ENCODE measurements around the gene ARHGAP23.
"Not testable (repeated sequence)": the region's sequence is repeated elsewhere in the genome, so short reads cannot be mapped to it uniquely, and the experiment has no call there.

ARHGAP23 gene

DNA sequence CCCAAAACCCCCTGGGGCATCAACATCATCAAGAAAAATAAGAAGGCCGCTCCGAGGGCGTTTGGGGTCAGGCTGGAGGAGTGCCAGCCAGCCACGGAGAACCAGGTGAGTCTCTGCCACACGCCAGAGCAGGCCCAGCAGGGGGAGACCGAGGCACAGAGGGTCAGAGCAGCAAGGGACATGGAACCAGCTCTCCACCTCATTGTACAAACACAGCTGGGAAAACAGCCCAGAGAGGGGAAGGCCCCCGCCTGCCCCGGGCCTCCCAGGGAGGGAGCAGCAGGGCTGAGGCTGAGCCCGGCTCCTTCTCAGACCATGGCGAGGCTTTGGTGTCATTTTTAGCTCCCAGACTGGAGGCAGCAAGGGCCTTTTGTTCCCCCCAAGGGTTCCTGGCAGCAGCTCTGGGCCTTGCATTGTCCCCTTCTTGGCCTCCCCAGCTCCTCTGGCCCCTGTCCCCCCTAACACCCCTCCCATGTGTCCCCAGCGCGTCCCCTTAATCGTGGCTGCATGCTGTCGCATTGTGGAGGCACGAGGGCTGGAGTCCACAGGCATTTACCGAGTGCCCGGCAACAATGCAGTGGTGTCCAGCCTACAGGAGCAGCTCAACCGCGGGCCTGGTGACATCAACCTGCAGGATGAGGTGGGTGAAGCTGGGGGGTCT lies 53.9 kb downstream of the ARHGAP23 start:
- H3K4me3 ChIP-seq (ENCODE audit: low read length); H3K4me1 ChIP-seq (ENCODE audit: insufficient read depth, low read length); H3K27ac ChIP-seq (ENCODE audit: low read length); H3K9me3 ChIP-seq (ENCODE audit: insufficient read depth, low read depth, low read length); H3K9ac ChIP-seq (ENCODE audit: low read depth, low read length); H3K27me3 ChIP-seq (ENCODE audit: insufficient read depth, low read length): not testable (repeated sequence)
- H3K36me3 ChIP-seq (ENCODE audit: insufficient read depth, low read depth, low read length), result peaks cover 36% of the 10 kb centered on the region; the same call in 1 of the 2 replicates

DNA sequence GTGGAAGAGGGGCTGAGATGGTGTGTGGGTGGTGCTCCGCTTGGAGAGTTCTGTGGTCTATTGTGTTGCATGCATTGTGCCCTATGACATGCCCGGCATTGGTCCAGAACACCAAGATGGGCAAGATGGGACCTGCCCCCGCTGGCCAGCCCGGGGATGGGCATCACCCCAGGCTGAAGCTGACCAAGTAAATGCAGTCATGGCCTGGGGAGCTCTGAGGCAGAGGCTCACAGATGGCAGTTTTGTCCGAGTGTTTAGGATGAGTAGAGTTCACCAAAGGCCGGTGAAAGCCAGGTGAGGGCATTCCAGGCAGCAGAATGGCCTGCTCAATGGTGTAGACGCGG lies 54.4 kb downstream of the ARHGAP23 start:
- H3K9ac ChIP-seq (ENCODE audit: low read depth, low read length); H3K4me3 ChIP-seq (ENCODE audit: low read length); H3K4me1 ChIP-seq (ENCODE audit: insufficient read depth, low read length); H3K27me3 ChIP-seq (ENCODE audit: insufficient read depth, low read length); H3K9me3 ChIP-seq (ENCODE audit: insufficient read depth, low read depth, low read length); H3K27ac ChIP-seq (ENCODE audit: low read length): not testable (repeated sequence)
- H3K36me3 ChIP-seq (ENCODE audit: insufficient read depth, low read depth, low read length), result peaks cover 38% of the 10 kb centered on the region; the same call in 1 of the 2 replicates

DNA sequence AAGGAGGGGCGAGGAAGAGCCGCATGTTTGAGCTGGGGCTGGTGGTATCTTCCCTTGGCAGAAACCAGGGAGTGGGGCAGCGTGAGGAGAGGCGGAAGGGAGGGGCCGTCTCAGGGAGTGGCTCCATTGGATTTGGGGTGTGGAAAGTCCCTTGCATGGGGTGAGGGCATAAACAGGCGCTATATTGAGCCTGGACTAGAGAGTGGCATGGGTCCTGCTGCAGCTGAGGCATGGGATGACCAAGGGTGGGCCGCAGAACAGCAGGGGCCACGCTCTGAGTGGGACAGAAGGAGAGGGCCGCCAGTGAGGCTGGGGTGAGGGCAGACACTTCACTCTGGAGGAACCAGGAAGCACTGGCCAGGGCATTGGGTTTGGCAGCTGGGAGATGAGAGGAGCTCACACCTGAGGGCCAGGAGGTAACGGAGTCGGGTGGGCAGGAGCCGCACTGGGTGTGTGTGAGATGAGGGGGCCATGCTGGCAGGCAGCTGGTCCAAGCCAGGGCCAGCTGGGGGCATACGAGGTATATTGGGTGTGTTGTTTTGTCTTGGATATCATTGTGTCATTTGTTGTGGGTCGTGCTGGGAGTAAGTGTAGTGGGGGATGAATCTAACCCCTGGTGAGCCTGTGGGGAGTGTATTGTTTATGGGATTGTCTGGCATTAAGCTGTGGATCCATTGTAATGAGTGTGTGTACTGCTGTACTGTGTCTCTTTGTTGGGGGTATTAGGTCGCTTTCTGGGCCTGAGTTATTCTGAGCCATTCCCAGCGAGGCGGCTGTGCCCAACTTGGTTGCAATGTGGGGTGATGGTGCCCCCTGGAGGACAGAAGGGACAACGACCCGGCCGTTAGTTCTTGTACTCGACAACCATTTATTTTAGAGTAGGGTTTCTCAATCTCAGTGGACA lies 56.2 kb downstream of the ARHGAP23 start:
- H3K4me3 ChIP-seq (ENCODE audit: low read length); H3K9me3 ChIP-seq (ENCODE audit: insufficient read depth, low read depth, low read length); H3K27me3 ChIP-seq (ENCODE audit: insufficient read depth, low read length); H3K4me1 ChIP-seq (ENCODE audit: insufficient read depth, low read length); H3K27ac ChIP-seq (ENCODE audit: low read length); H3K9ac ChIP-seq (ENCODE audit: low read depth, low read length): not testable (repeated sequence)
- peaks cover 39% of the 10 kb centered on the region; the same call in 1 of the 2 replicates for H3K36me3 ChIP-seq (ENCODE audit: insufficient read depth, low read depth, low read length)

DNA sequence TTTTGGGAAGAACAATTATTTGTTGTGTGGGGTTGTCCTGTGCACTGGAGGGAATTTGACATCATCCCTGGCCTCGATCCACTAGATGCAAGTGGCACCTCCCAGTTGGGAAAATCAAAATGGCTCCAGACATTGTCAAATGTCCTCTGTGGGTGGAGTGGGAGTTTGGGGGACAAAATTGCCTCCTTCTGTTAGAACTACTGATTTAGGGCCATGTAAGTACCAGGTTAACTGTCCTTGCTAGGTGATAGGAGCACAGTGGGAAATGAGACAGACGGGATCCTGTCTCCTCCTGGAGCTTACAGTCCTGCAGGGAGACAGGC lies 56.8 kb downstream of the ARHGAP23 start:
- Histone ChIP-seq H3K36me3 (ENCODE audit: insufficient read depth, low read depth, low read length) (peaks cover 43% of the 10 kb centered on the region; the same call in 1 of the 2 replicates), H3K9ac (ENCODE audit: low read depth, low read length) (no peak overlapping the region), H3K4me3 (ENCODE audit: low read length) (no peak overlapping the region), H3K9me3 (ENCODE audit: insufficient read depth, low read depth, low read length) (no peaks in the 10 kb centered on the region), H3K27me3 (ENCODE audit: insufficient read depth, low read length) (no peaks in the 10 kb centered on the region), H3K4me1 (ENCODE audit: insufficient read depth, low read length) (no peaks in the 10 kb centered on the region), H3K27ac (ENCODE audit: low read length) (no peak overlapping the region)

DNA sequence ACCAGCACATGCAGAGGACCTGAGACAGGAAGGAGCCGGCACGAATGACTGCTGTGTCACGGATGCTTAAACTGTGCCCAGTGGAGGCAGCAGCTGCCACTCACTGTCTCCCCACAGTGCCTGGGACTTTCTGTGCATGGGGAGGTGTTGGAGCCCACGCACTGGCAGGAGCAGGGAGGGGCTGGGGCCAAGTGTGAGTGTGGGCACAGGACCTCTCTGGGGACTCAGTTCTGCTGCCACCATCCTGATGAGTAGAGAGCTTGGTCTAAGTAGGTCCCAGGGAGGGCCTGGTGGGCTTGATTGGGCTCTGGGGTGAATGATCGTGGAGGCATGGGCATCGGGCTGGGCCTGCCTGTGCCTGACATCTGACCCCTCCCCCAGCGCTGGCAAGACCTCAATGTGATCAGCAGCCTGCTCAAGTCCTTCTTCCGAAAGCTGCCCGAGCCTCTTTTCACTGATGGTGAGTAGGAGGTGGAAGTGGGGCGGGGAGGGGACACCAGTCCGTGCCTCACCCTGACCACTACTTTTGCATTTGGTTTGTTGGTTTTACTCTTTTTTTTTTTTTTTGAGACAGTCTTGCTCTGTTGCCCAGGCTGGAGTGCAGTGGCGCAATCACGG lies 57.5 kb downstream of the ARHGAP23 start:
- peaks cover 44% of the 10 kb centered on the region; the same call in 1 of the 2 replicates for H3K36me3 ChIP-seq (ENCODE audit: insufficient read depth, low read depth, low read length)
- not testable (repeated sequence) for H3K4me1 ChIP-seq (ENCODE audit: insufficient read depth, low read length); H3K9ac ChIP-seq (ENCODE audit: low read depth, low read length); H3K27ac ChIP-seq (ENCODE audit: low read length); H3K27me3 ChIP-seq (ENCODE audit: insufficient read depth, low read length); H3K9me3 ChIP-seq (ENCODE audit: insufficient read depth, low read depth, low read length); H3K4me3 ChIP-seq (ENCODE audit: low read length)

DNA sequence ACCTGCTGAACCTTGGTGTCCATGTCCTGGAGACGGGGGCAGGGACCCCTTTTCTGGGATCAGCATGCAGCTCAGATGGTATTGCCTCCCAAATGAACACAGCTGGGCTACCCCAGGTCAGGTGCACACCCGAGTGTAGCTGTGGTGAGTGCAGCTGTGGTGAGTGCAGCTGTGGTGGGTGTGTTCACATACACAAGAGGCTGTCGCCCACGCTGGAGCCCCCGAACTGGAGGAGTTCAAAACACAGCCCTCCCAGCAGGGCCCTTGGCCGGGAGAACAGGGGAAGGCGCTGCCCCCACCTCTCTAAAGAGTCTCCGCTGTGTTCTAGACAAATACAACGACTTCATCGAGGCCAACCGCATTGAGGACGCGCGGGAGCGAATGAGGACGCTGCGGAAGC lies 61.5 kb downstream of the ARHGAP23 start:
- H3K4me1 ChIP-seq (ENCODE audit: insufficient read depth, low read length); H3K27me3 ChIP-seq (ENCODE audit: insufficient read depth, low read length); H3K9ac ChIP-seq (ENCODE audit: low read depth, low read length); H3K27ac ChIP-seq (ENCODE audit: low read length); H3K9me3 ChIP-seq (ENCODE audit: insufficient read depth, low read depth, low read length); H3K4me3 ChIP-seq (ENCODE audit: low read length): not testable (repeated sequence)
- peaks cover 51% of the 10 kb centered on the region; the same call in 1 of the 2 replicates for H3K36me3 ChIP-seq (ENCODE audit: insufficient read depth, low read depth, low read length)

DNA sequence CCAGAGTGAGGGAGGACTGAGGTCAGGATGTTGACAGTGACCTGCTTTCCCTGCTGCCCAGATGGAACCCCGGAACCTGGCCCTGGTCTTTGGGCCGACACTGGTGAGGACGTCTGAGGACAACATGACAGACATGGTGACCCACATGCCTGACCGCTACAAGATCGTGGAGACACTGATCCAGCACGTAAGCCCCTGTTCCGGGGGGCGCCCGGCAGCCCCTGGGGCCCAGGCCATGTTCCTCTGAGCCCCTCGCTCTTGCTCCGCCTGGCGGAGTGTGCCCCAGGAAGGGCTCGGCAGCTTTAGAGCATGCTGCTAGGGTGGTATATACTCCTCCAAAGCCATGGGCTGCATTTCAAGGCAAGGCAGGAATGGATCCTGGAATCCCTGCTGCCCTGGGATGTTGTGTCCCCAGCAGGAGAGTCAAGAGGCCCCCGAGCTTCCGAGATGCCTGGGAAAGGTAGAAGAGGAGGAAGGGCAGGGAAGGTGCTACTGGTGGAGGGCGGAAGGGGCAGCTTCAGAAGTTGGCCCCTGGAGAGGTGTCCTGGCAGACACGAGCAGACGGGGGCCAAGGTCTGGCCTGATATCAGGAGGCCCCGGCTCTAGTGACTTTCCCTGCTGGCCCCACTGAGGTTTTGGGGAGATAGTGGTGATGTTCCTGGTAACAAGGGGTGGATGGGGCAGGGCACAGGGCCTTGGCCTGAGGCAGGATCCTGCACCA lies 63.2 kb downstream of the ARHGAP23 start:
- H3K27ac ChIP-seq (ENCODE audit: low read length); H3K4me3 ChIP-seq (ENCODE audit: low read length); H3K9ac ChIP-seq (ENCODE audit: low read depth, low read length); H3K9me3 ChIP-seq (ENCODE audit: insufficient read depth, low read depth, low read length); H3K4me1 ChIP-seq (ENCODE audit: insufficient read depth, low read length); H3K27me3 ChIP-seq (ENCODE audit: insufficient read depth, low read length): not testable (repeated sequence)
- H3K36me3 ChIP-seq (ENCODE audit: insufficient read depth, low read depth, low read length), result peaks cover 41% of the 10 kb centered on the region; the same call in 1 of the 2 replicates

DNA sequence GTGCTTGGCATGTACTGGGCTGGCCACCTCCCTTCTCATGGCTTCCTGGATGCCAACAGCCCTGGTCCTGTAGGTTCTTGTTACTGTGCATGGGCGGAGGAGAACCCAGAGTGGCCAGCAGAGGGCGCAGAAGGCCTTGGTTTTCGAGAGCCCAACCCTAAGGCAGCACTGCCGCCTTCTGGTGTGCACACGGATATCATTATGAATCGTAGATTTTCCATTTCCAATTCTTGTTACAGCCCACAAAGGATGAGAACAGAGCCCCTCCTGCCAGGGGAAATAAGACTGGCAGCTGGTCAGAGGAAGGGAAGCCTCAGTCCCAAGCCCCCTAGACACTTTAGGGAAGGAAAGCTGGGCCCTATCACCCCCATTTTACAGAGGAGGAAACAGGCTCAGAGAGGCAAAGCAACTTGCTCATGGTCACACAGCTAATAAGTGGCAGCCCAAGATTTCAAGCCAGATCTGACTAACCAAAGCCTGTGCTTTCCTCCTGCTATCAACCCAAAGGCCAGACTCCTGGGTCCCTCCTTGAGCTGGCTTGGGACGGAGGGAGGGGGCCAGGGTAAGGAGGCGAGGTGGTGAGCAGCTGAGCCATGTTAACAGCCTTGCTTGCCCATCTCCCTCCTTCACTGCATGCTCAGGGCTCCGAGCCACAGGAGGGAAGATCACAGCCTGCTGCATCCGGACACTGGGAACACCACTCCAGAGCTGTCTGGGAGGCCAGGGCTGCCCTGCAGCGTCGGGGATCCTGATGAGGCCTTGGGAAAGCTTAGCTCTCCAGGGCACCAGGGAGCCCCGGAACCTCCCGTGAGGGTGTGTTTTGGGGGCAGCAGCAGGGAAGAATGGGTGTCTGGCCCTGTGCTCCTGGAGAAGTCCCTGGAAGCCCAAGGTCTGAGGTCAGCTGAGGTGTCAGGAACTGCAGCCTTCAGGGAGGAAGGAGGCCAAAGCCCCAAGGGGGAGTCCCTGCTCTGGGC lies 64.1 kb downstream of the ARHGAP23 start:
- peaks cover 32% of the 10 kb centered on the region; the same call in 1 of the 2 replicates for H3K36me3 ChIP-seq (ENCODE audit: insufficient read depth, low read depth, low read length)
- not testable (repeated sequence) for H3K9ac ChIP-seq (ENCODE audit: low read depth, low read length); H3K27me3 ChIP-seq (ENCODE audit: insufficient read depth, low read length); H3K4me3 ChIP-seq (ENCODE audit: low read length); H3K4me1 ChIP-seq (ENCODE audit: insufficient read depth, low read length); H3K27ac ChIP-seq (ENCODE audit: low read length); H3K9me3 ChIP-seq (ENCODE audit: insufficient read depth, low read depth, low read length)

DNA sequence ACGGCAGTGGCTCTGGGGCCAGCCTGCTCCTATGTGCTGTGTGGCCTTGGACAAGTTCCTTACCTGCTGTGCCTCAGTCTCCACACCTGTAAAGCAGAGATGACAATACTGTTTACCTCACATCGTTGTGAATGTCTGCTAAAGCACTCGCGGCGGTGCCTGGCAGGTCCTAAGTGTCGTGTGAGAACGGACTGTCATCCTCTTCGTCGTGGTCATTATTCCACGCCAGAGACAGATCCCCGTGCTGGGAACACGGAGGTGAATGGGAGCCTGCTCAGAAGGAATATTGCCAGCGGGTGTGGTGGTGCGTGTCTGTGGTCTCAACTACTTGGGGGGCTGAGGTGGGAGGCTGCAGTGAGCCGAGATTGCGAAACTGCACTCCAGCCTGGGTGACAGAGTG lies 65.9 kb downstream of the ARHGAP23 start:
- not testable (repeated sequence) for H3K9ac ChIP-seq (ENCODE audit: low read depth, low read length); H3K4me3 ChIP-seq (ENCODE audit: low read length); H3K27me3 ChIP-seq (ENCODE audit: insufficient read depth, low read length); H3K9me3 ChIP-seq (ENCODE audit: insufficient read depth, low read depth, low read length); H3K4me1 ChIP-seq (ENCODE audit: insufficient read depth, low read length); H3K27ac ChIP-seq (ENCODE audit: low read length)
- H3K36me3 ChIP-seq (ENCODE audit: insufficient read depth, low read depth, low read length), result peaks cover 27% of the 10 kb centered on the region; the same call in 1 of the 2 replicates

DNA sequence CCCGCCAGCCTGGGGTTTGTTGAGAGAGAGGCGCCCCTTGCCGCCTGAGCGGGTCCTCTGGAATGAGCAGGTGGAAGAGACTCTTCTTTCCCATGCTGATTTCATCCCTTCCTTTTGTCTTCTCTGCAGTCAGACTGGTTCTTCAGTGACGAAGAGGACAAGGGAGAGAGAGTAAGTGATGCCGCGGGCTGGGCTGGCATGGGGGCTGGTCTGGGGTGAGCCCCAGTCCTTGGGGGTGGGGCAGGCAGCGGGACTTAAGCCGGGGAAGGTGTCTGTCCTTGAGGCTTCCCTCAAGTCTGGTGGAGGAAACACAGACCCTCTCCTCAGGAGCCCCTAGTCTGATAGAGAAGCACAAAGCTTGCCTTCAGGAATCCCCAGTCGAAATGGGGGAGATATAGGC lies 69.4 kb downstream of the ARHGAP23 start:
- H3K9ac ChIP-seq (ENCODE audit: low read depth, low read length); H3K9me3 ChIP-seq (ENCODE audit: insufficient read depth, low read depth, low read length); H3K27ac ChIP-seq (ENCODE audit: low read length); H3K4me3 ChIP-seq (ENCODE audit: low read length); H3K4me1 ChIP-seq (ENCODE audit: insufficient read depth, low read length); H3K27me3 ChIP-seq (ENCODE audit: insufficient read depth, low read length): not testable (repeated sequence)
- peaks cover 22% of the 10 kb centered on the region; the same call in 1 of the 2 replicates for H3K36me3 ChIP-seq (ENCODE audit: insufficient read depth, low read depth, low read length)

DNA sequence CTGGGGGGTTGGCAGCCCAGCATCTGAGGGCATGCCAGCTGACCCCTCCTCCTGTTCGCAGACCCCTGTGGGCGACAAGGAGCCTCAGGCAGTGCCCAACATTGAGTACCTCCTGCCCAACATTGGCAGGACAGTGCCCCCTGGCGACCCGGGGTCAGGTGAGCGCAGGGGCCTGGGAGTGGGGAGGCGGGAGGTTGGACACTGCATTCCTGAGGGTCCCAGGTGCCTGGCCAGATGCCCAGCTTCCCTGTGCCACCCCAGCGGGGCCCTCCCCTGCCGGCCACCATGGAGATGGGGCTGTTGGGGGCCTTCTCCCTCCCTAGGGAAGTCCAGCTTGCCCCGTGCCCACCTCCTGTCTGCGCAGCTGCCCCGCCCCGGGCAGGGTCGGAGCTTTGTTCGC lies 70.1 kb downstream of the ARHGAP23 start:
- Histone ChIP-seq H3K9me3 (ENCODE audit: insufficient read depth, low read depth, low read length) (no peaks in the 10 kb centered on the region), H3K27me3 (ENCODE audit: insufficient read depth, low read length) (no peaks in the 10 kb centered on the region), H3K27ac (ENCODE audit: low read length) (no peak overlapping the region), H3K36me3 (ENCODE audit: insufficient read depth, low read depth, low read length) (peaks cover 15% of the 10 kb centered on the region; the same call in 1 of the 2 replicates), H3K4me3 (ENCODE audit: low read length) (no peak overlapping the region), H3K4me1 (ENCODE audit: insufficient read depth, low read length) (no peaks in the 10 kb centered on the region), H3K9ac (ENCODE audit: low read depth, low read length) (no peak overlapping the region)

Measured in iPS-20b (cell line).